NCI-H345 (cell line): ENCODE data around the gene TGFBR2.

Source experiments
- DNase-seq: peaks from one replicate; lab custom pipeline; 2025; lab: John Stamatoyannopoulos, UW

Gene TGFBR2

GRCh38 chr3:30637310-30638219, 31.2 kb downstream of the TGFBR2 start:
- DNase-seq, result no peak

- no peak for DNase-seq
Measured at GRCh38 chr3:30638685-30639412, 32.4 kb downstream of the TGFBR2 start.

- DNase-seq, result no peak
Measured at GRCh38 chr3:30639937-30640336, 33.5 kb downstream of the TGFBR2 start.

- DNase-seq, result no peak
Measured at GRCh38 chr3:30640851-30641250, 34.5 kb downstream of the TGFBR2 start.

- no peak for DNase-seq
Measured at GRCh38 chr3:30641416-30642251, 35.2 kb downstream of the TGFBR2 start.

GRCh38 chr3:30642849-30643361, 36.5 kb downstream of the TGFBR2 start:
- DNase-seq, result no peak

- no peak for DNase-seq
Measured at GRCh38 chr3:30643763-30644462, 37.5 kb downstream of the TGFBR2 start.

- no peak for DNase-seq
Measured at GRCh38 chr3:30644615-30645014, 38.2 kb downstream of the TGFBR2 start.

- DNase-seq, result no peak
Measured at GRCh38 chr3:30645077-30645476, 38.7 kb downstream of the TGFBR2 start.

- no peak for DNase-seq
Measured at GRCh38 chr3:30646181-30646876, 39.9 kb downstream of the TGFBR2 start.

- no peak for DNase-seq
Measured at GRCh38 chr3:30646961-30647752, 40.8 kb downstream of the TGFBR2 start.

- DNase-seq, result no peak
Measured at GRCh38 chr3:30648670-30649357, 42.4 kb downstream of the TGFBR2 start.

GRCh38 chr3:30649572-30650318, 43.3 kb downstream of the TGFBR2 start:
- no peak for DNase-seq

- DNase-seq, result no peak
Measured at GRCh38 chr3:30650348-30650995, 44.1 kb downstream of the TGFBR2 start.

GRCh38 chr3:30654269-30654668, 47.9 kb downstream of the TGFBR2 start:
- no peak for DNase-seq

GRCh38 chr3:30655187-30655812, 48.9 kb downstream of the TGFBR2 start:
- no peak for DNase-seq

GRCh38 chr3:30656624-30657141, 50.3 kb downstream of the TGFBR2 start:
- DNase-seq, result no peak
